Testis (tissue), 2 donors: ENCODE results near the gene PHKA1.

Experiments used
- CTCF ChIP-seq, 3 experiments: fragments of 450-650 bp in 2 of 3; fragments of 200-600 bp in 1 of 3; sonication (generic) in 1 of 3; IDR thresholded peaks; one replicate each; pipeline ENCODE4 v1.5.1; 2016 to 2019; ENCODE audit warnings: antibody characterized with exemption in 3 of 3, mild to moderate bottlenecking in 2 of 3, moderate library complexity in 1 of 3
- POLR2A ChIP-seq: fragments of 450-650 bp; IDR thresholded peaks from one replicate; pipeline ENCODE4 v1.6.1; 2017; ENCODE audit warnings: antibody characterized with exemption, mild to moderate bottlenecking, moderate library complexity

DNA sequence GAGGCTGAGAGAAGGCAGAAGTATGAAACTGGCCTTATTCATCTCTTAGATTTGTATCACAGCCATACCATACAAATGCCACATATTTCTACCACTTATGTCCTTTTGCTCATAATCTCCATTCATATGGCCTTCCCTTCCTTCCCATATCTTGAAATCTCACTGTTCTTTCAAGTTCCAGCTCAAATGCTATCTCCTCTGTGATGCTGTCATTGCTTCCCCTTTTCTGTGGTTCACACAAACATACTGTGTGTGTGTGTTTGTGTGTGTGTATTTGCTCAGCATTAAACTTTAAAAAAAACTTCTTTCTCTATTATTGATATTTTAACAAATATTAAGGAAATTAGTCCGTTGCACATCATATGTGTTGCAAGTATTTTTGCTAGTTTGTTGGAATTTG lies 26.7 kb downstream of the PHKA1 start:
- no peak for TF ChIP-seq CTCF (IDR thresholded peaks at IDR 0.05)
- no peak for TF ChIP-seq POLR2A
